HG02870 (cell line): Measurements from ENCODE around the gene OR10V1.
"Not testable (repeated sequence)": the region's sequence is repeated elsewhere in the genome, so short reads cannot be mapped to it uniquely, and the experiment has no call there.

Experiments
- ATAC-seq: cut with Tn5 transposase; IDR thresholded peaks from one replicate; pipeline ENCODE4 v1.9.1; 2021; ENCODE audit warnings: mild to moderate bottlenecking, moderate library complexity; ENCODE audit not compliant: unreplicated experiment

Gene OR10V1

DNA sequence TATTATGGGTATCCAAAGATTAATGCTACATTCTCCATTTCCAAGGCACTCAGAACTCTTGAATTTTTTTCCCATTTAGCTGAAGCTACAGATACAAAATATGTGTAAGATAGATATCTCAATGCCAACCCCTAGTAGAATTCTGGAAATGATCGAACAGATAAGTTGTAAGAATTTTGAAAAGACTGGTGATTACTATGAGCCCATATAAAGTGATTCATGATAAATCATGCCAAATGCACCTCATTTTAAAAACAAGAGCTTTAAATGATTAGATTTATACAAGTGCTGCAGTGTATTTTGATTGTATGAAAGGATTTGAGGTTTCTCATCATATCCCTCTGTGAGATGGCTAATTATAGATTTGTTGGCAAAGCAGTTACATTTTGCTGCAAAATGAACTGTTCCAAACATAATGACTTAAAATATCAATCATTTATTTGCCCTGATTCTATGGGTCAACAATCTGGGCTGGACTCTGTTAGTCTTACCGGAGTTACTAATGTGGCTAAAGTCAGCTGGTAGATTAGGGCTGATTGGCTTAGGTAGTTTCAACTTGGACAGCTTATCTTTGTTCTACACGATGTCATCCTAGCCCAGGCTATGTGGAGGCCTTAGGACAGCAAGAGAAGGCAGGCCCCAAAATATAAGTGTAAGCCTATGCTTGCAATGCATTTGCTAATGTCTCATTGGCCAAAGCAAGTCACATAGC is 3.4 kb downstream of the OR10V1 start:
- no peak for ATAC-seq

DNA sequence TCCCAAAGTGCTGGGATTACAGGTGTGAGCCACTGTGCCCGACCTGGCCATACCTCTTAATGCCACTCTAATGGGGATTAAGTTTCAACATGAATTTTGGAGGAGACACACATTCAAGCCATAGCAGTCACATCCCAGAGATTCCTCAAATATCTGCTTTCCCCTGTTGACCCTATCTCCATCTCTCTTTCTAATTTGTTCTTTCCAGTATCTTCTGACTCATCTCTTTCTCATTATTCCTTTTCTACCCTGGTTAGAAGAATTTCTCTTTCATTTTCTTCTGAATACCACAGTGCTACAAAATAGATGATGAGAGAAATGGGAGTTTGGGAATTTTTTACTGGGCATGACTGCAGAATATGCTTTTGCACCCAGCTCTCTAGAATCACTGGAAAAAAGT is 5.1 kb downstream of the OR10V1 start:
- no peak for ATAC-seq

DNA sequence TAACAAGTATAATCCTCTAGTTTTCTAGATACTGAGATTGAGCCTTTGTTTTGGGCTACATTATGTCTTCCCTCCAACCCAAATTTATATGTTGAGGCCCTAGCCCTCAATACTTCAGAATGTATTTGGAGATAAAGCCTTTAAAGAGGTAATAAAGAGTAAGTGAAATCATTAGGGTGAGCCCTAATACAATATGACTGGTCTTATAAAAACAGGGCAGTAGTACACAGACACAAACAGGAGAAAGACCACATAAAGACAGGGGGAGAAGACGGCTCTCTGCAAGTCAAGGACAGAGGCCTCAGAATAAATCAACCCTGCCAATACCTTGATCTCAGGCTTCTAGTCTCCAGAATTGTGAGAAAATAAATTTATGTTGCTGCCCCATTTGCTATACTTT is 6.3 kb downstream of the OR10V1 start:
- ATAC-seq = no peak

DNA sequence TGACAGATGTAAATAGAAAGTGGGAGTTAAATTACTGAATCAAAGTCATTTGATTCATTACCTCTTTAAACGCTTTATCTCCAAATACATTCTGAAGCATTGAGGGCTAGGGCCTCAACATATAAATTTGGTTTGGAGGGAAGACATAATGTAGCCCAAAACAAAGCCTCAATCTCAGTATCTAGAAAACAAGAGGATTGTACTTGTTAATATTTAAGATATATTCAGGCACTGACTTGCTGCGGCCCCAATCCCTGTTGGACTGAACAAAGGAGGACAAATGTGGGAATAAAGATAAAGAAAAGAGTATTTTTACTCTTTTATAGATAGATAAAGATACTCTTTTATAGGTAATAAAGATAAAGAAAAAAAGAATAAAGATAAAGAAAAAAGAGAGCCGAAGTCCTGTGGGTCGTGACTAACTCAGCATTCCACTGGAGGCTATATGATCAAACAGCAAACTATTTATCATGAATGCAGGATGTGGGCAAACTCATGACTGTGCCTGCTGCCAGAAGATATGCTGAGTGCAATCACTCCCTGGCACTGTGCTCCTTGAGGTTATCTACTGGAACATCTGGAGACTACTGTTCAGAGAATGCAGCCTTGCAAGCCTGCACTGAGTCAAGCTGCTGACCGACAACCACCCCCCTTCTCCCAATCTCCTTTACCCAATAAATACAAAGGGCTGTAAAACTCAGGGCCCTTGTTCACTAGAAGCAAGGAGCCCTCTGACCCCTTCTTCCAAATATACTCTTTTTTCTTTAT is 6.9 kb downstream of the OR10V1 start:
- ATAC-seq = no peak

DNA sequence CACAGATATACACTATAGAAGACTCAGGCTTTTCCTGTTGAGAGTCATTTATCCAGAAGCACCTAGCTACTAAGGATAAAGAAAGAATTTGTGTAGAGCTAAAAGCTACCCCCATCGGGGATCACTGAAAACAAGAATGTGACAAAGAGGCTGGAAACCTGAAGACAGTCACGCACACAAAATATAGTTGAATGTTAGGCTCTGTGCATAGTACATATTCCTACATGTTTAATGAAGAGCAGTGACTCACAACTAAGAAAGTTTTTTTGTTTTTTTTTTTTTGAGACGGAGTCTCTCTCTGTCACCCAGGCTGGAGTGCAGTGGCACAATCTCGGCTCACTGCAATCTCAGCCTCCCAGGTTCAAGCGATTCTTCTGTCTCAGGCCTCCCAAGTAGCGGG is 8.4 kb downstream of the OR10V1 start:
- no peak for ATAC-seq

DNA sequence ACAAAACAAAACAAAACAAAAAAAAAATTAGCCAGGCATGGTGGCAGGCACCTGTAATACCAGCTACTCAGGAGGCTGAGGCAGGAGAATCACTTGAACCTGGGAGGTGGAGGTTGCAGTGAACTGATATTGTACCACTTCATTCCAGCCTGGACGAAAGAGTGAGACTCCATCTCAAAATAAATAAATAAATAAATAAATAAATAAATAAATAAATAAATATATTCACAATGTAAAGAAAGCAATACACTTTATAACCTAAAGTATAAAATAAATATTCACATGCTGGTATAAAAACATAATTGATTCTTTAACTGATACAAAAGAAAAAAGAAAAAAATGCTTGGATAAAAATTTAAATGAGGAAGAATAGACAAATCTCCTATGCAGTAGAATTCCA is 10.1 kb downstream of the OR10V1 start:
- ATAC-seq = not testable (repeated sequence)

DNA sequence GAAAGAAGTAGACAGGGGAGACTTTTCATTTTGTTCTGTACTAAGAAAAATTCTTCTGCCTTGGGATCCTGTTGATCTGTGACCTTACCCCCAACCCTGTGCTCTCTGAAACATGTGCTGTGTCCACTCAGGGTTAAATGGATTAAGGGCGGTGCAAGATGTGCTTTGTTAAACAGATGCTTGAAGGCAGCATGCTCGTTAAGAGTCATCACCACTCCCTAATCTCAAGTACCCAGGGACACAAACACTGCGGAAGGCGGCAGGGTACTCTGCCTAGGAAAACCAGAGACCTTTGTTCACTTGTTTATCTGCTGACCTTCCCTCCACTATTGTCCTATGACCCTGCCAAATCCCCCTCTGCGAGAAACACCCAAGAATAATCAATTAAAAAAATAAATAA is 13.5 kb downstream of the OR10V1 start:
- not testable (repeated sequence) for ATAC-seq

DNA sequence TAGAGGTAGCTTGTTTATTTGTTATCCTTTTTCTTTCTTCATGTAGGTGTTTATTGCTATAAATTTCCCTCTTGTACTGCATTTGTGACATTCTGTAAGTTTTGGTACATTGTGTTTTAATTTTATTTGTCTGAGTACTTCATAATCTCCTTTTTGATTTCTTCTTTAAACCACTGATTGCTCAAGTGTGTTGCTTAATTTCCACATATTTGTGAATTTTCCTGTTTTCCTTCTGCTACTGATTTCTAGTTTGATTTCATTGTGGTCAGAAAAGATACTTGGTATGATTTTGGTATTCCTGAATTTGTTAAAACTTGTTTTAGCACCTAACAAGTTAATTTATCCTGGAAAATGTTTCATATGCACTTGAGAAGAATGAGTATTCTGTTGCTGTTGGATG is 15.1 kb downstream of the OR10V1 start:
- ATAC-seq = no peak

DNA sequence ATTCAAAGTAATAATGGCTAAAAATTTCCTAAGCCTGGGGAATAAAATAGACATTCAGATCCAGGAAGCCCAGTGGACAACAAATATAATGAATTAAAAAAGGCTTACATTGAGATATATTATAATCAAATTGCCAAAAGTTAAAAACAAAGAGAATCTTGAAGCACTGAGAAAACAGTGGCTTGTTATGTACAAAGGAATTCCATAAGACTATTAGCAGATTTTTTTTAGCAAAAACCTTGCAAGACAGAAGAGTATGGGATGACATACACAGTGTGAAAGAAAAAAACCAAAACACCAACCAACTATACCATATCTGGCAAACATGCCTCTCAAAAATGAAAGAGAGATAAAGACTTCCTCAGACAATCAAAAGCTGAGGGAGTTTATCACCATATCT is 20.7 kb downstream of the OR10V1 start:
- no peak for ATAC-seq

DNA sequence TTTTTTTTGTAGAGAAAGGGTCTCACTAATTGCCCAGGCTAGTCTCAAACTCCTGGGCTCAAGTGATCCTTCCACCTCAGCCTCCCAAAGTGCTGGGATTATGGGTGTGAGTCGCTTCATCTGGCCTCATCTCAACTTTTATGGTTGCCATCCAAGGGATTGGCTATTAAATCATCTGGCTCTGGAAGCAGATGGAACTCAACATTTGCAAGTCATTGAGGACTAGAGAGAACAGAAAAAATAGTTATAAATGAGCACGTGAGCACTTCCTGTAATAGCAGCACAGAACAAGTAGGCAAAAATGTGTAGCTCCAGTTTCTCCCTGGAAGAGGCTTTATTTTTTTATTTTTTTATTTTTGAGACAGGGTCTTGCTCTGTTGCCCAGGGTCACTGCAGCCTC is 22.5 kb downstream of the OR10V1 start:
- no peak for ATAC-seq

DNA sequence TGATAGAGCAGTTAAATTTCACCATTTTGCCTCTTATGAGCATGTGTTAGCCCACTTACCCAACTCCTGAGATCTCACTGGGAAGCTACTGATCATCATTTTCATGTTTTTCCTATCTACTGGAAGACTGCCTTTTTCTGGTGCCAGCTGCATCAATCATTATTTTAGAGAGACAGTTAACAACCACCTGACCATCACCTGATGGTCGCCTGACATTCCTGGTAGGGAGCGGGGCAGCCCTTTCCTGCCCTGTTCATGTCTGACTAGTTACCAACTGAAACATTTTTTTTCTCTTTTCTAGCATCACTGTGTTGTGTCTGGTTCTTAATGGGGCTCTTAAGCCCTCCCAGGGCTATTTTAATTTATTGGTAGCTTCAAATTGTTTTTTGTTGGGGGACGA is 24.6 kb downstream of the OR10V1 start:
- ATAC-seq = no peak

DNA sequence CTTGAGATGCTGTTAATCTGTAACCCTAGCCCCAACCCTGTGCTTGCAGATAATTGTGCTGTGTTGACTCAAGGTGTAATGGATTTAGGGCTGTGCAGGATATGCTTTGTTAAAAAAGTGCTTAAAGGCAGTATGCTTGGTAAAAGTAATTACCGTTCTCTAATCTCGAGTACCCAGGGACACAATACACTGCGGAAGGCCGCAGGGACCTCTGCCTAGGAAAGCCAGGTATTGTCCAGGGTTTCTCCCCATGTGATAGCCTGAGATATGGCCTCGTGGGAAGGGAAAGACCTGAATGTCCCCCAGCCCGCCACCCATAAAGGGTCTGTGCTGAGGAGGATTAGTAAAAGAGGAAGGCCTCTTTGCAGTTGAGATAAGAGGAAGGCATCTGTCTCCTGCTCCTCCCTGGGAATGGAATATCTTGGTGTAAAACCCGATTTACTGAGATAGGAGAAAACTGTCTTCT is 32.4 kb downstream of the OR10V1 start:
- ATAC-seq = not testable (repeated sequence)

DNA sequence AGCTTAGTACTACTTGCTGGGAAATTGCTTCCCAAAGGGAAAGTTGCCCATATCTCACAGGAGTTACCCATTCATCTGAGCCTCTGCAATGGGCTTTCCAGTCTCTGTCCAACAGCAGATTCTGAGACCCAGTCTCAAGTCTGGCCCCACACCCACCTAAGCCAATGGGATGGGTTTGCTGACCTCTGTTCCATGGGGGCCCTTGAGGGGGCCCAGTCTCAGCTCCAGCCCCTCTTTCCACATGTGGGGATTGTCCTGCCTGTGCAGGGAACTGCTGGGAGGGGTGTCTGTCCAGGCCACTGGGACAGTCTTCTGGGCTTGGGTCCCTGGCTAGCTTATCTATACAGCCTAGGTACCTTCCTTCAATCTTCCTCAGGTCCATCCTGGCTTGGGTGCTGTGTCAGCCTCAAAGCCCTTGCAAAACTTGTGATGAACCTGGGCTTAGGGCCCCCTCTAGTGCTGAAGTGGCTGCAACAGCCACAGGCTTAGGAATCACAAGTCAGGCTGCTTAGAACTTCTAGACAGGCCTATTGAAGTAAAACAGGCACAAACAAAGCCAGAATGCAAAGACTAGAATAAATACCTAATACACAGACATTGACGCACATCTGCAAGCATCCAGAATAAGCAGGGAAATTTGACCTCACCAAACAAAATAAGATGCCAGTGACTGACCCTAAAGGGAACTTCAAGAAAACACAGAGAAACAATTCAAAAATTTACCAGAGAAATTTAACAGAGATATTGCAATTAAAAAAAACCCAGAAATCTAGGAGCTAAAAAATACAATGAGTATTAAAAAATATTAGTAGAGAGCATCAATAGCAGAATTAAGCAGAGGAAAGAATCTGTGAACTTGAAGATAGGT is 33.1 kb downstream of the OR10V1 start:
- ATAC-seq = peak; percentile 87

DNA sequence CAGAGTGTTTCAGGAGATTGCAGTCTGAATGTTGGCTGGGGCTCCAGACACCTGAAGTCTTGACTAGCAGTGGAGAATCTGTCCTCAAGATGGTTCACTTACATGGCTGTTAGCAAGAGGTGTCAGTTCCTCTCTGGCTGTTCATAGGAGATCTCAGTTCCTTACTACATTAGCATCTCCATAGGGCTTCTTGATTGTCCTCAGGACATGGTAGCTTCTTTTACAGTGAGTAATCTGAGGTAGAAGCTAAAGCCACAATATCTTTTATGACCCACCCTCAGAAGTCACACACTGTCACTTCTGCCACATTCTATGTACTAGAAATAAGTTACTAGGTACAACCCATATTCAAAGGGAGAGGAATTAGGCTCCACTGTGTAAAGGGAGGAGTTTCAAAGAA is 34.3 kb downstream of the OR10V1 start:
- ATAC-seq = no peak

DNA sequence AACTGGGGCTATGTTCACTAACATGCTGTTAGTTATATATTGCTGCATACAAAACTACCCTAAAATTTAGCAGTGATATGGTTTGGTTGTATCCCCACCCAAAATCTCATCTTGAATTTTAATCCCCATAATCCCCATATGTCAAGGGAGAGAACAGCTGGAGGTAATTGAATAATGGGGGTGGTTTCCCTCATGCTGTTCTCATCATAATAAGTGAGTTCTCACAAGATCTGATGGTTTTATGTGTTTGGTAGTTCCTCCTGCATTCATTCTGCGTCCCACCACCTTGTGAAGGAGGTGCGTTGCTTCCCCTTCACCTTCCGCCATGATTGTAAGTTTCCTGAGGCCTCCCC is 34.9 kb downstream of the OR10V1 start:
- ATAC-seq = no peak

DNA sequence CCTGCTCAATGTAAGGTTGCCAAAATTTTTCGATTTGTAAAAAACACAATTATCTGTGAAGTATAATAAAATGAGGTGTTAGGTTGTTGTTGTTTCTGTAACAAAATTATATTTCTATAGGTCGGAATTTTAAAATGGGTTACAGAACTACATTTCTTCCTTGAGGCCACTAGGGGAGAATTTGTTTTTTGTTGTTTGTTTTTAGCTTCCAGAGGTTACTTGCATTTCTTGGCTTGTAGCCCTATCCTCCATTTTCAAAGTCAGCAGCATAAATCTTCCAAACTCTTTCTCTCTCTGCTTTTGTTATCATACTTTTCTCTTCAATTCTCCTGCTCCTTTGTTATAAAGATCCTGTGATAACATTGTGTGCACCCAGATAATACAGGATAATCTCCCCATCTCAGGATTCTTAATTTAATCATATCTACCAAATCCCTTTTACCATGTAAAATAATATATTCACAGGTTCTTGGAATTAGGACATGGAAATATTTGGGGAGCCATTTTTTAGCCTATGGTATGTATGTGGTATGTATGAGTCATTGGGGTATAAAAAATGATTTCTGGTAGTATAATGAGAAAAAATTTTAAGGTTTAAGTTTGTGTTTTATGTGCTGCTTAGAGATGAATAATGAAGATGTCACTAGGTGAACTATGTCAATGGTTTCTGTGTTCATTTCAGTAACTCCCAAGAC is 35.4 kb downstream of the OR10V1 start:
- ATAC-seq = no peak

DNA sequence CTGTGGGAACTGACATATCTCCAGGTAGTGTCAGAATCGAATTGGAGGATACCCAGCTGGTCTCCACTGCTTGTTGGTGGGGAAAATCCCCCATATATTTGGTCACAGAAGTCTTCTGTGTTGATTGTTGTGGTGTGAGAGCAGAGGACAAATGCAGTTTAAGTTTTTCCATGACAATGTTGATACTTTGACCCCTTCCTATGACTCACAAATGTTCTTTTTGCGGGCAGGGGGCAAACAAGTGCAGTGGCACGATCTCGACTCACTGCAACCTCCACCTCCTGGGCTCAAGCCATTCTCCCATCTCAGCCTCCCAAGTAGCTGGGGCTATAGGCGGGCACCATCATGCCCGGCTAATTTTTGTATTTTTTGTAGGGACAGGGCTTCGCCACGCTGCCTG is 37.4 kb downstream of the OR10V1 start:
- no peak for ATAC-seq

DNA sequence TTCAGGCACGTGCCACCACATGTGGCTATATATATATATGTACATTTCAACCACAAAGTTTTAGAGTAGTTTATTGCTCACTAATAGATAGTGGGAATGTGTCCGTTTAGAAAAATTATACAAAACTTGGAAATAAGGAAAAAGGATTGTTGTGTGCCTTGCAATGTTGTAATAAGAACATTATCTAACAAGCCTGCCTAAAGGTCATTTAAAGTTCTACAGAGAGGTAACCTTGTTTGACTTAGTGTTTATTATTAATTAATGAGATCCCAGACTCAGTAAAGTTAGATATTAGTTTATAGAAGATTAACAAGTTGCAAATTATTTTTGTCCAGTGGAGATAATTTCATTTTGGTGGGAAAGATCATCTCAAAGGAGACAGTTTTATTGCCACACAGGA is 39.4 kb downstream of the OR10V1 start:
- no peak for ATAC-seq

DNA sequence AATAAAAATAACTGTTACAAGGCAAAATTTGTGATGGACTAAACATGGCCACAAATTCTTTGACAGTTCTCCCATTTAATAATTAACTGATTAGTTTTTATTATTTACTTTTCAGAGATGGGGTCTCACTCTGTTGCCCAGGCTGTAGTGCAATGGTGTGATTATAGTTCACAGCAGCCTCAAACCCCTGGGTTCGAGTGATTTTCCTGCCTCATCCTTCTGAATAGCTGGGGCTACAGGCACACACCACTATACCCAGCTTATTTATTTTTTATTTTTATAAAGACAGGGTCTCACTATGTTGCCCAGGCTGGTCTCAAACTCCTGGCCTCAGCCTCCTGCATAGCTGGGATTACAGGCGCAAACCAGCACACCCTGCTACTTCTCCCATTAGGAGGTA is 40.4 kb downstream of the OR10V1 start:
- ATAC-seq = no peak

DNA sequence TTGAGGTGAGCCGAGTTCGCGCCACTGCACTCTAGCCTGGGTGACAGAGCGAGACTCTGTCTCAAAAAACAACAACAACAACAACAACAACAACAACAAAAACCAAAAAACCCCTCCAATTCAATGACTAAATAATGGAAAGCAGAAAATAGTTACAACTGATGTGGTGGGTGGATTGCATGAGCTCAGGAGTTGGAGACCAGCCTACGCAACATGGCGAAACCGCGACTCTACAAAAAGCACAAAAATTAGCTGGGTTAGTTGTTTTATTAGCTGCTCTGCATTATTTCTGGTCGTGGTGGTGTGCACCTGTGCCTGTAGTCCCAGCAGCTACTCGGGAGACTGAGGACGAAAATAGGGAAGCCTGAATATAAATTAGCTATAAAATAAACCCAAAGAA is 42.2 kb downstream of the OR10V1 start:
- no peak for ATAC-seq

DNA sequence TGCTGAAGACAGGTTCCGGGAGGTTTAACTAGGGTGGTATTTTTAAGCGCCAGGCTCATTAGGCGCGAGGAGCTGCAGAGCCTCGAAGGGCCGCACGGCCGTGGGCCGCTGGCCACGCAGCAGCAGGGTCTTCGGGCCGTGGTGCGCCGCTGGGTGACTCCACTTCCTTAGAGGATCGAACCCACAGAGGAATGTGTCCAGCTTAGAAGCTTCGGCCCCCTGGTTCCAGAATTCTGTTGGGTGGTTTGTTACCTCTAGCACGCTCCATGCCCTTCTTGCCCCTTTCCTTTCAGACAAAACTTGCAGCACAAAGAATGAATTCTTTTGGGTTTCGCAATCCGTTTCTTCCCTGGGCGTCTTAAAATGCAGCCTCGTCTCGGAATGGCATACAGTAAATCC is 44.0 kb downstream of the OR10V1 start:
- peak; percentile 2 for ATAC-seq
